Transverse colon (tissue), 4 donors: ENCODE measurements around the gene RCAN3.

ENCODE experiments used
- POLR2A ChIP-seq: fragments of 450-650 bp; IDR thresholded peaks from one replicate; pipeline ENCODE4 v1.6.1; 2016; ENCODE audit warnings: antibody characterized with exemption, mild to moderate bottlenecking, moderate library complexity
- POLR2AphosphoS5 ChIP-seq, 3 donors: sonication (generic); formaldehyde crosslinking; IDR thresholded peaks; one replicate each; pipeline ENCODE4 v1.6.1; 2016; ENCODE audit warnings: antibody characterized with exemption in 3 of 3
- TF ChIP-seq, protein P1 (sequence below), 5 experiments: fragments of 200-600 bp in 3 of 5; fragments of 450-650 bp in 2 of 5; sonication (generic) in 3 of 5; IDR thresholded peaks; 1 replicate in 2 of 5; 2 replicates in 3 of 5; pipeline ENCODE4 v1.5.1; 2016 to 2017; ENCODE audit warnings: antibody characterized with exemption in 5 of 5, inconsistent platforms in 3 of 5, mild to moderate bottlenecking in 2 of 5, moderate library complexity in 1 of 5

DNA sequence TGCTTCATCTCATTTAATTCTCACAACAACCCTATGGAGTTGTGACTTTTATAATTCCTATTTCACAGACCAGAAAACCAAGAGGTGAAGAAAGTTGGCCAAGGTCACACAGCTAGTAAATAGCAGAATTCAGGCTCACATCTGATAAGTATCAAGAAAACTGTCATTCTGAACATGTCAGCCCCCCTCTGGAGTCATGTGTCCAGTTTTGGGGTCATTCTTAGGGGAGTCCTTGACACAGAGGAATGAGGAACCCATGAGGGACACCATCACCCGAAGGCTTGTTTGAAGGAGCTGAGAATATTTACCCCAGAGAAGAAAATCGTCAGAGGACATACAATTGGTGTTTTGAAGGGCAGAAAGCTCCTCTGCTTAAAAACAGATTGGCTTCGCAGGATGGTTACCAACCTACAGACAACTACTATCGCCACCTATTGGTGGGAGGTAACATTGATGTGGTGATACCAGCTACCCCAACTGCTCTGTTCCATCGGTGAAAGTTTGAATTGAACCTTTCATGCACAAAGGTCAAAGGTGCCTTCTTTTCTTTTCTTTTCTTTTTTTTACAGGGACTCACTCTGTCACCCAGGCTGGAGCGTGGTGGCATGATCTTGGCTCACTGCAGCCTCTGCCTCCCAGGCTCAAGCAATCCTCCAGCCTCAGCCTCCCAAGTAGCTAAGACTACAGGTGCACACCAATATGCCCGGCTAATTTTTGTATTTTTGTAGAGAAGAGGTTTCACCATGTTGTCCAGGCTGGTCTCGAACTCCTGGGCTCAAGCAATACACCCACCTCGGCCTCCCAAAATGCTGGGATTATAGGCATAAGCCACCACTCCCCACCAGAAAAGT is 84.6 kb downstream of the RCAN3 start:
- TF ChIP-seq POLR2A (no peak), POLR2AphosphoS5 (IDR thresholded peaks at IDR 0.05) (no peak)
- TF ChIP-seq, protein P1, sequence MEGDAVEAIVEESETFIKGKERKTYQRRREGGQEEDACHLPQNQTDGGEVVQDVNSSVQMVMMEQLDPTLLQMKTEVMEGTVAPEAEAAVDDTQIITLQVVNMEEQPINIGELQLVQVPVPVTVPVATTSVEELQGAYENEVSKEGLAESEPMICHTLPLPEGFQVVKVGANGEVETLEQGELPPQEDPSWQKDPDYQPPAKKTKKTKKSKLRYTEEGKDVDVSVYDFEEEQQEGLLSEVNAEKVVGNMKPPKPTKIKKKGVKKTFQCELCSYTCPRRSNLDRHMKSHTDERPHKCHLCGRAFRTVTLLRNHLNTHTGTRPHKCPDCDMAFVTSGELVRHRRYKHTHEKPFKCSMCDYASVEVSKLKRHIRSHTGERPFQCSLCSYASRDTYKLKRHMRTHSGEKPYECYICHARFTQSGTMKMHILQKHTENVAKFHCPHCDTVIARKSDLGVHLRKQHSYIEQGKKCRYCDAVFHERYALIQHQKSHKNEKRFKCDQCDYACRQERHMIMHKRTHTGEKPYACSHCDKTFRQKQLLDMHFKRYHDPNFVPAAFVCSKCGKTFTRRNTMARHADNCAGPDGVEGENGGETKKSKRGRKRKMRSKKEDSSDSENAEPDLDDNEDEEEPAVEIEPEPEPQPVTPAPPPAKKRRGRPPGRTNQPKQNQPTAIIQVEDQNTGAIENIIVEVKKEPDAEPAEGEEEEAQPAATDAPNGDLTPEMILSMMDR (IDR thresholded peaks at IDR 0.05): peak; percentile 61 to 86 (median 75)
